ENCODE results near the gene EPN2.
"Not testable (repeated sequence)": the region's sequence is repeated elsewhere in the genome, so short reads cannot be mapped to it uniquely, and the experiment has no call there.

The EPN2 gene

DNA sequence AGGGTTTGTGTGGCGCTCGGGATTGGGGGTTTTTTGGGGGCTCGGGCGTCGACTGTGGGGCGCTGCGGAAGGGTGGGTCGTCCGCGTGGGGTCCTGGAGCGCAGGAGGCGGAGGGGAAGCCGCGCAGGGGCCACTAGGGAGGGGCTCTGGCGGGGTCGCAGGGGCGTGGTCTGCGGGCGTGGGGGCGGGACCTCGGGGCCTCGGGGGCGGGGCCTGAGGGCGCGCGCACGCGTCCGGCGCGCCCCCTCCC is at the start of gene EPN2:
Gene EPN2, plus strand, starts transcription at position 228 of the 250 bp plus-strand sequence. CDS start 45,754 bp downstream, outside the sequence.
- peak; percentile 60 for DNase-seq (ENCODE audit: low read depth)
- peak within 1 kb of the TSS; percentile 99 for H3K4me3 ChIP-seq (ENCODE audit: low read depth, low read length)

DNA sequence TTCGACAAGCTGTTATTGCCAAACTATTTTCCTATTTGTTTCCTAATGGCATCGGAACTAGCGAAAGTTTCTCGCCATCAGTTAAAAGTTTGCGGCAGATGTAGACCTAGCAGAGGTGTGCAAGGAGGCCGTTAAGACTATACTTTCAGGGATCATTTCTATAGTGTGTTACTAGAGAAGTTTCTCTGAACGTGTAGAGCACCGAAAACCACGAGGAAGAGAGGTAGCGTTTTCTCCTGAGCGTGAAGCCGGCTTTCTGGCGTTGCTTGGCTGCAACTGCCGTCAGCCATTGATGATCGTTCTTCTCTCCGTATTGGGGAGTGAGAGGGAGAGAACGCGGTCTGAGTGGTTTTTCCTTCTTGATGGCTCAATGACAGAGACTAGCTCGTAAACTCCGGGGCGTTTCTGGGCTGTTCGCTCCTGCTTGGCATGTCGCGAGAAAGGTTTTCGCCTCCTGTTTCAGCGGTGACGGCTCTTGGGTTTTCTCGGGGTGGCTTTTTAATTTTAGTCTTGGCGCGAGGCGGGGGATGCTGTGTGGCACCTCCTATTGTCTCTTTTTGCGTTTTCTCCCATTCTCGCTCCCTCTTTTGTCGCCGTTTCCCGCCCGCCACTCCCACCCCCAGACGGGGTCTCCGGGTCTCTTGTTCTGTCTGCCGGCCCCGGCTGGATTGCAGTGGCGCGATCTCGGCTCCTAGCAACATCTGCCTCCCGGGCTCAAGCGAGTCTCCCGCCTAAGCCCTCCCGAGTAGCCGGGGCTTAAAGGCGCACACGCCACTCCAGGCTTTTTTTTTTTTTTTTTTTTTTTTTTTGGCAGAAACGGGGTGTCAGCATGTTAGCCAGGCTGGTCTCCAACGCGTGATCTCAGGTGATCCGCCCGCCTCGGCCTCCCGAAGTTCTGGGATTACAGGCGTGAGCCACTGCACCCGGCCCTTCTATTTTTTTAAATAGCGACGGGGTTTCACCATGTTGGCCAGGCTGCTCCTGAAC is 49.0 kb upstream of the EPN2 start:
- H3K4me3 ChIP-seq (ENCODE audit: low read depth, low read length); DNase-seq (ENCODE audit: low read depth): not testable (repeated sequence)

DNA sequence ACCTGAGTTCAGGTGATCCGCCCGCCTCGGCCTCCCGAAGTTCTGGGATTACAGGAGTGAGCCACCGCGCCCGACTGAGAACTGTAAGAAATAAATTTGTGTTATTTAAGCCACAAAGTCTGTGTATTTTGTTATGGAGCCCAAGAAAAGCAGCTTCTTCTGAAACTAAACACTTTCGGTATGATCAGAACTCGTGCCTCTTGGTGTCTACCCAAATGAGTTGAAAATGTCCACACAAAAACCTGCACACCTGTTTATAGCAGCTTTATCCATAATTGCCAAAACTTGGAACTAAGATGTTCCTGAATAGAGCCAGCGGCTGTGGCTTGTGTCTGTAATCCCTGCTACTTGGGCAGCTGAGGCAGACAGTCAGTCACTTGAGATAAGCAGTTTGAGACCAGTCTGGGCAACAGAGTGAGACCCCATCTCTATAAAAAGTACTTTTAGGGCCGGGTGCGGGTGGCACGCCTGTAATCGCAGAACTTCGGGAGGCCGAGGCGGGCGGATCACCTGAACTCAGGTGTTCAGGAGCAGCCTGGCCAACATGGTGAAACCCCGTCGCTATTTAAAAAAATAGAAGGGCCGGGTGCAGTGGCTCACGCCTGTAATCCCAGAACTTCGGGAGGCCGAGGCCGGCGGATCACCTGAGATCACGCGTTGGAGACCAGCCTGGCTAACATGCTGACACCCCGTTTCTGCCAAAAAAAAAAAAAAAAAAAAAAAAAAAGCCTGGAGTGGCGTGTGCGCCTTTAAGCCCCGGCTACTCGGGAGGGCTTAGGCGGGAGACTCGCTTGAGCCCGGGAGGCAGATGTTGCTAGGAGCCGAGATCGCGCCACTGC is 48.1 kb upstream of the EPN2 start:
- not testable (repeated sequence) for H3K4me3 ChIP-seq (ENCODE audit: low read depth, low read length); DNase-seq (ENCODE audit: low read depth)

DNA sequence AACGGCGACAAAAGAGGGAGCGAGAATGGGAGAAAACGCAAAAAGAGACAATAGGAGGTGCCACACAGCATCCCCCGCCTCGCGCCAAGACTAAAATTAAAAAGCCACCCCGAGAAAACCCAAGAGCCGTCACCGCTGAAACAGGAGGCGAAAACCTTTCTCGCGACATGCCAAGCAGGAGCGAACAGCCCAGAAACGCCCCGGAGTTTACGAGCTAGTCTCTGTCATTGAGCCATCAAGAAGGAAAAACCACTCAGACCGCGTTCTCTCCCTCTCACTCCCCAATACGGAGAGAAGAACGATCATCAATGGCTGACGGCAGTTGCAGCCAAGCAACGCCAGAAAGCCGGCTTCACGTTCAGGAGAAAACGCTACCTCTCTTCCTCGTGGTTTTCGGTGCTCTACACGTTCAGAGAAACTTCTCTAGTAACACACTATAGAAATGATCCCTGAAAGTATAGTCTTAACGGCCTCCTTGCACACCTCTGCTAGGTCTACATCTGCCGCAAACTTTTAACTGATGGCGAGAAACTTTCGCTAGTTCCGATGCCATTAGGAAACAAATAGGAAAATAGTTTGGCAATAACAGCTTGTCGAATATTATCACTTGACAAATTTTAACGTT is 47.3 kb upstream of the EPN2 start:
- DNase-seq (ENCODE audit: low read depth); H3K4me3 ChIP-seq (ENCODE audit: low read depth, low read length): not testable (repeated sequence)

DNA sequence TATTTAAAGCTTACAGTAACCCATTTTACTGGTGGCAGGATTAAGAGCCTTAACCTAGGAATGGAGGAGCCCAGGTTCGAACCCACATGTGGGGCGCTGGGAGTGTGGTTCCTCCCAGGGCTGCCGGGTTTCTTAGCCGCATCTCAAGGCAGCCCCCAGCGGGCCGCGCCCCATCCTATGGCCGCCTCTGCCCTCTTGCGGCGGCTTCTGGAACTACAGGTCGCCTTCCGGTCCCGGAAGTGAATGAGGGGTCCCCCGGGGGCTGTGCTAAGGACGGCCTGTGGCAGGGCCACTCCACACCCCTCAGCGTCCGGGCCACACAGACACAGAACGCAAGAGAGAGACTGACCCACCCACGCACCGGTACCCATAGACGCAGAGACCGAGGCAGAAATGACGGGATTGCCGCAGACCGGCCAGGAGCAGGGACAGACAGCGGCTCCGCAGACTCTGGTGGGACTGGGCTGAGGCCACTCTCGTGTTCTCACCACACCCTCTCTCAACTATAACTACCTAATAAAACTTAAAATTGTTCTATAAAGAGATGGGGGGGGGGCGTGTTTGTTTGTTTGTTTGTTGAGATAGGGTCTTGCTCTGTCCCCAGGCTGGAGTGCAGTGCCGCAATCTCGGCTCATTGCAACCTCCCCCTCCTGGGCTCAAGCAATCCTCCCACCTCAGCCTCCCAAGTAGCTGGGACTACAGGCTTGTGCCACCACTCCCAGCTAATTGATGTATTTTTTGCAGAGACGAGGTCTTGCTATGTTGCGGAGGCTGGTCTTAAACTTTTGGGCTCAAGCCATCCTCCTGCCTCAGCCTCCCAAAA is 40.6 kb upstream of the EPN2 start:
- not testable (repeated sequence) for DNase-seq (ENCODE audit: low read depth)

DNA sequence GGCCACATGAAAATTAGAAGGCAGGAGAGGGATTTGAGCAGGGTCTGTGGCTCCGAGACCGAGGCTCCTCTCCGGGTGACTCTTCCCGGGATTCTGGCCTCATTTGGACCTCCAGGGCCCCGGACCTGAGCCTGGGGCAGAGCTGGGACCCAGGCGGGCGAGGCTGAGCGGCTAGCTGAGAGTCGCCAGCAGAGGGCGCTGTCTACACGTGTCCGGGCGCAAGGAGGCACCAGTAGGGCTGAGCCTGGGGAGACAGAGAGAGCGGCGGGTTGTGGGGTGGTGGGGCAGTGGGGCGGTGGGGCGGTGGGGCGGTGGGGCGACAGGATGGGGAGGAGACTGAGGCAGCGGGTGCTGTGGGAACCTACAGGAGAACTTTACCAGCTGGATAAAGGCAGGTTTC is 34.7 kb upstream of the EPN2 start:
- DNase-seq (ENCODE audit: low read depth); H3K4me3 ChIP-seq (ENCODE audit: low read depth, low read length): not testable (repeated sequence)

More for the DNA sequence above, 40.6 kb upstream of the EPN2 start:
- not testable (repeated sequence) for H3K4me3 ChIP-seq (ENCODE audit: low read depth, low read length)

DNA sequence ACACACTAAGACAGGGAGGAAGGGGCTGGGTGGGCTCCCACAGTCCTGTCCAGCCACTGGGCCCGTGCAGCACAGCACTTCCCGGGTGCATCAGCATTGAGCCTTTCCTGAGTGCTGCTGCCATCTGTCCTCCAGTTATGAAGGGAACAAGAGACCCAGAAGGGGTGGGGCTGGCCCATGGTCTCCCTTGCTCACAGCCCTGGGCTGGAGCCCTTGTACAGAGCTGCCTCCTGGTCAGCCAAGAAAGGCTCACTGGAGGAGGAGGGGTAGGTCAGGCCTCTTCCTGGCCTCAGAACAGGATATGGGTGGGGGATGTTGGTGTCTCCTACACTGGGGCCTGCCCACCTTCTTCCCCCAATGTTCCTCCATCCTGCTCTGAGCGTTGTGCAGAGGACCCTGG is 33.7 kb upstream of the EPN2 start:
- H3K4me3 ChIP-seq (ENCODE audit: low read depth, low read length); DNase-seq (ENCODE audit: low read depth): not testable (repeated sequence)

DNA sequence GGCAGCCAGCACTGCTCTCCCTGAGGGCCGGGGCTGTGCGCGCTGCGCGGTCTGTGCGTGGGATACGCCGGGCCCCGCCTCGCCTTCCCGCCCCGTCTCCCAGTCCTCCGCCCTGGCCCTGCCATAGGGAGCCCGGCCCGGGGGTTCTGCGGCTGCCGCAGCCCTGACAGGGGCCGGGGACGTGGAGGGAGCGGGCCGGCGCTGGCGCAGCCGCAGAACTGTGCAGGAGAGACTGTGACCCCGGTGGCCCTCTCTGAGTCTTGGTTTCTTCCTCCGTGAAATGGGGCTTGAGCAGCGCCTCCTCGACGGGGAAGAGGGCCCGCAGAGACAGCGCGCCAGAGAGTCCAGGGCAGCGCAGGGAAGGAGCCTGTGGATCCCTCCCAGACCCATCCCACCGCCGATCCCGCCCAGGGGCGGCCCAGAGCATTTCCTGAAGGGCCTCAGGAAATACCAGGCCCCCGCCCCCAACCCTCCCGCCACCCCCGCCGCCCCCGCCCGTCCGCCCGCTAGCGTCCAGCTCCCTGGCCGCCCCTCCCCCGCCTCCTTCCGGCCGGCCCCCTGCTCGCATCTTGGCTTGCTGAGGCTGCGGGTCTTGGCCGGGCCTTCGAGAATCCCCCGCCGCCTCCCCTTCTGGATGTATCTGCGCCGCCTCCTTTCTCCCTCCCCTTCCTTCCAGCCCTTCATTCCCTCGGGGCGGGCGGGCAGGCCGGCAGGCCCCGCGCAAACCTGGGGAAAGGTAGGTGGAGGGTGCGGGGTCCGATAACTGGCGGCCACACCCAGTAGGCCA is 21.9 kb upstream of the EPN2 start:
- DNase-seq (ENCODE audit: low read depth); H3K4me3 ChIP-seq (ENCODE audit: low read depth, low read length): not testable (repeated sequence)

DNA sequence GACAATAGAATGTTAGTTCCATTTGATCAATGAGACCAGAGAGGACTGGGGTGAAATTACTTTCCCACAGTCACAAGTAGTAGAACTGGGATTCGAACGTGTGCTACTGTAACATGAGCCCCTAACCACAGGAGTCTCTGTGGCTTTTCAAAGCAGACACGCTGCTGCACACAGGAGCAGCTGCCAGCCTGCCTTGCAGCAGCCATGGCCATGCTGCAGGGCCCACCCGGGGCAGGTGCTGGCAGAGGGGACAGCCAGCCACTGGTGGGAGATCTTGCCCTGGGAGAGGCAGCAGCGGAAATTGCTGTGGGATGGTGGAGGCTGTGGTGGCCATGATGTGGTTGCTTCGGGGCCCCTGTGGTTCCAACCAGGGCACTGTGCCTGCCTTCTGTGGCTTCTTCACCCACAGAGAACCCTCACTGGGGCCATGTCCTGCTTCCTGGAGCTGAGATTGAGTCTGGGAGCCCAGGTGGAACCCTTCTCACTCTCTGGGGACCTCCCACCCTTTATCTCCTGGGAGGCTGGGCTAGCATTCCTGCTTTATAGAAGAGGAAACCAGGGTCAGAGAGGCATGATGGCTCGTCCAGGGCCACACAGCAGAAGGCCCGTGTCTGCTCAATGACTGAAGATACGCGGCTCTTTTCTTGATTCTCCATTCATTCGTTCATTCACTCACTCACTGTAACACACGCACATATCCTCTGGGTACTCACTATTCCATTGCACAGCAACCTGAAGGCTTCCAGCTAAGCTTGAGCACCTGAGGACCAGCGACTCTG is 20.8 kb upstream of the EPN2 start:
- not testable (repeated sequence) for DNase-seq (ENCODE audit: low read depth); H3K4me3 ChIP-seq (ENCODE audit: low read depth, low read length)

DNA sequence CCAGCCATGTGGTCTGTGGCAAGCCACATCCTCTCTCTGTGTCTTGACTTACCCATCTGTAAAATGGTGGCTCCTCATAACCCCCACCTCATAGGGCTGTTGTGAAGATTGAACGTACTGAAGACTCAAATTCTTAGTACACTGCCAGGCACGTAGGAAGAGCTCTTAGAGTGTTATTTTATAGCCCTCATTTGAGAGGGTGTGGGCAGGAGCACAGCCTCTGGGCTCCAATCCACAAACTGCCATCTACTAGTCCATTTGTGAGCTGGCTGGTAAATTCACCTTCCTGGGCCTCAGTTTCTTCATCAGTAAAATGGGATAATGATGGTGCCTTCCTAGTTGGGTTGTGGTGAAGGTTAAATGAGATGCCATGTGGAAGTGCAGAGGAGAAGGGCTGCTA is 18.3 kb upstream of the EPN2 start:
- not testable (repeated sequence) for DNase-seq (ENCODE audit: low read depth)

DNA sequence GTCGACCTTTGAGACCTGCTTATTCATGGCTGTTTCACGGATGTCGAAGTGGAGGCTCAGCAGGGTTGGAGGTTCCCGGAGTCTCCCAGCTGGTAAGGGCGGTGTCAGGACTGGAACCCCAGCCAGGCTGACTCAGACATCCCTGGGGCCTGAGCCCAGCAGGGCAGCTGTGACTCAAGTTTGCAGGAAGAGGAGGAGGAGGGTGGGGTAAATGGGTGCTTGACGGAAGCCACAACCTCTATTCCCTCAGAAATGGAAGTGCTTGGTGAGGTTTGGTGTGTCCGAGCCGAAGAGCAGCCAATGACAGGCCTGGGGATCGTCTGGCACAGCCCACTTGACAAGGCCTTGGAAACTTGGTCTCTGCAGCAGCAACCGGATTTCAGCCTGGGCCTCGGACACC is 17.8 kb upstream of the EPN2 start:
- not testable (repeated sequence) for DNase-seq (ENCODE audit: low read depth); H3K4me3 ChIP-seq (ENCODE audit: low read depth, low read length)

More for the DNA sequence above, 18.3 kb upstream of the EPN2 start:
- not testable (repeated sequence) for H3K4me3 ChIP-seq (ENCODE audit: low read depth, low read length)

DNA sequence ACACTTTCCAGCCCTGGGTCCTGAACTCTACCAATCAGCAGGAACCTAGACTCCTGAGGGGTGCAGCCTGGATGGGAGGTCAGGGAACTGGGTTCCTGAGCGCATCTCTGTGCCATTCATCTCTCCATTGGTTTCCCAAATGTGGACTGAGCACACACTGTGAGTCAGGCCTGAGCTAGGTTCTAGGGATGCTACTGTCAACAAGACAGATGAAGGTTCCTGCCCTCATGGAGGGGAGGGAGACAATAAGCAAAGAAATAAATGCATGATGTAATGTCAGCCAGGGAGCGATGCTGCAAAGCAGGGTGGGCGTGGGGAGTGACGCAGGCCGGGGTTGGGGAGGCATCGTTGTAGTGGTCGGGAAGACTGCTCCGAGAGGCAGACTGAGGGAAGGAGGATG is 17.0 kb upstream of the EPN2 start:
- DNase-seq (ENCODE audit: low read depth); H3K4me3 ChIP-seq (ENCODE audit: low read depth, low read length): not testable (repeated sequence)

DNA sequence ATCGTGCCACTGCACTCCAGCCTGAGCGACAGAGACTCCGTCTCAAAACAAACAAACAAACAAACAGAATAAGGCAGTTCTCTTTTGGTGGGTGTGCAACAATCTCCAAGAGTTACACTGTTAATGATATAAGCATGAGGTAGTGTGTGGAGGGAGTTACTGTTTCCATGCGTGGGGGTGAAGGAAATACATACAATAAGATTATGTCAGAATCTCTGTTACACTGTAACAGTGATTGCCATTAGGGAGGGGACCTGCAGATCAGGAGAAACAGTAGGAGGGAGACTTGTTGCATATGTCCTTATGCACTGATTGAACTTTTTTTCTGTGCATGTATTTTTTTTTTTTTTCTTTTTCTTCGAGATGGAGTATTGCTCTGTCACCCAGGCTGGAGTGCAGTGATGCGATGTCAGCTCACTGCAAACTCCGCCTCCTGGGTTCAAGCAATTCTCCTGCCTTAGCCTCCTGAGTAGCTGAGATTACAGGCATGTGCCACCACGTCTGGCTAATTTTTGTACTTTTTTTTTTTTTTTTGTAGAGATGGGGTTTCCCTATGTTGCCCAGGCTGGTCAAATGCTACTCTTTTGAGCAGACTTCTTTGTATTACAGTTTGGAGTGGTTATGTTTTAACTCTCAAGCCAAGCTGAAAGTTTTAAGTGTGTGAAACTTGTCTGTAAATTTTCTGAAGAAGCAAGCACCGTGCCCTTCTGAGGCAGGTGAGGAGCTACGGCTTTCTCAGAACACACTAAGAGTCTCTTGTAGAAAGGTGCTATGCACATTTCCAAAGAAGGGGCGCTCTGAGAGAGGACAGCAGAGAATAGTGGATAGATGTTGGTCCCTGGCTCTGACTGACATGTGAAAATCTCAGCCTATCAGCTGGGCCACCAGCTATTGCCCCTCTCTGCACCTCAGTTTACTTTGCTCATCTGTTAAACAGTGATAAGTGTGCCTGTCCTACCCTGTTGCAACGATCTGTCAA is 10.3 kb upstream of the EPN2 start:
- DNase-seq (ENCODE audit: low read depth); H3K4me3 ChIP-seq (ENCODE audit: low read depth, low read length): not testable (repeated sequence)

DNA sequence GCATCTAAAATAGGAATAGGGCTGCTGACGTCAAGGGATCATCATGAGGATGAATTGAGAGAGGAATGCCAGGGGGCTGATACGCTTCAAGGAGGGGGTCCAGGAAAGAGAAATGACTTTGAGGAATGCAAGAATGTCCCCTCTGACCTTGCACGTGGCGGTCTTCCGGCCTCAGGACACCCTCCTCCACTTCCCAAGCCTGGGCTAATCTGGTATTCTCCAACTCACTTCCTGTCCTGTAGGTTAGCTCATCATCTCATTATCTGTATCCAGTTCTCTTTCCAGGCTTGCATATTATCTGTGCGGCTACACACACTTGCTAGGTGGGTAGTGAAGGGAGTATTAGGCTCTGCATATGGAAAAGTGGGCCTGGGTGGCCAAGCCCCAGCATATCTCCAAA is 2.5 kb upstream of the EPN2 start:
- not testable (repeated sequence) for DNase-seq (ENCODE audit: low read depth); H3K4me3 ChIP-seq (ENCODE audit: low read depth, low read length)

DNA sequence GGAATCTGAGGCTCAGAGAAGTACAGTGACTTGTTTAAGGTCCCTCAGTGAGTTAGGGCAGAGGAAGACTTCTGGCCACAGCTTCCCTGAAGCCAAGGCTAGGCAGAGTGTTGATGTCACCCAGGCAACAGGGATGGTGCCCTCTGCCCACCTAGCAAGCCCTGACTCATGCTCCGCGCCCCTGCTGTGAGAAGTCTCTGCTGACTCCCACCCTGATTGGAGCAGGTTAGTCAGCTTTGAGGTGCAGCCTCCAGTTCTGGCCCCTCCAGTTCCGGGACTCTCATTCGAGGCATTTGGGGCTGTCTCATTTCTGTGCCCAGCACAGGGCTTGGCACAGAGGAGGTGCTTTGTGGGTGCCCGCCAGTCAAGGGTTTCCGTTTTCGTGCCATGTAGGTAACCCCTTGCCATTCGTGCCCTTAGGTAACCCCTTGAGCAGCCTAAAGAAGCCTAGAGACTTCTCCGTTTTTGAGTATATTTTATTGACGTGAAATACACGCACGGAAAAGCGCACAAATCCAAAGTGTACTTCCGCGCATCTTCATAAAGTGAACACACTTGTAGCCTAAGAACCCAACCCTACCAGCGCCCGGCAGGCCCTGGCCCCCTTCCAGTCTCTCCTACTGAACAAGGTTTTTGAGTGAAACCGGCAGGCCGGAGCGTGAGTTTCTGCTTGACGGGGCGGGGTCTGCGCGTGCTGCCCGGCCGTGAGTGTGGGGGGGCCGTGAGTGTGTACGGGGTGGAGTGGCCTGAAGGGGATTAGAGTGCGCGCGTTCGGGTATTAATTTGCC is 621 bp upstream of the EPN2 start:
- H3K4me3 ChIP-seq (ENCODE audit: low read depth, low read length); DNase-seq (ENCODE audit: low read depth): not testable (repeated sequence)

Data from GM12865 (cell line).